GM21526 (cell line): ENCODE data around the gene DOK3.

ENCODE experiments used
- ATAC-seq: cut with Tn5 transposase; IDR thresholded peaks from one replicate; pipeline ENCODE4 v1.9.1; 2021; ENCODE audit warnings: moderate library complexity; ENCODE audit not compliant: unreplicated experiment, low FRiP score

DOK3 gene

DNA sequence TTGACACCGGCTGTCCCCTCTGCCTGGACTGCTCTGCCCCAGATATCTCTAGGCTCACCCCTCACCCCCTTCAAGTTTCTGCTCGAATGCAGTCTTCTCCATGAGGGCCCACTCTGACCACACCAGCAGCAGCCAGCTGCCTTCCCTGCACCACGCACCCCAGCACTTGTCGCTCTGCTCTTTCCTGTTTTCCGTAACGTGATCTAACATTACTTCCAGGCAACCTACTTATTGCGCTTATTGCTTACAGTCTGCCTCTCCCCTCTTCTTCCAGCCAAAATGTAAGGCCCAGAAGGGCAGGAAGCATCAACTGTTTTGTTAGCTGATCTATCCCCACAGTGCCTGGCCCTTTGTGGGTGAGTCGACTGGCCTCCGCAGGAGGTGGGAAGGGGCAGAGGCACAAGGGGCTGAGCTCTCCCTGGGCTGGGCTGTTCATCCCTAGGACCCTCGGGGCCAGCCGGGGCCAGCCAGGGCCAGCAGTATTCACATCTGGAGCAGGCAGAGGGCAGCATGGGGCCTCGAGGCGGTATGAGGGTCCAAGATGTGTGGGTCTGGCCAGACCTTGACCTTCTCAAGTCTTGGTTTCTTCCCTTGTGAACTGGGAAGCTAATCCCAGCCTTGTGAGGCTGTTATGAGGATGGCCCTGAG lies 24.6 kb downstream of the DOK3 start:
- no peak for ATAC-seq

DNA sequence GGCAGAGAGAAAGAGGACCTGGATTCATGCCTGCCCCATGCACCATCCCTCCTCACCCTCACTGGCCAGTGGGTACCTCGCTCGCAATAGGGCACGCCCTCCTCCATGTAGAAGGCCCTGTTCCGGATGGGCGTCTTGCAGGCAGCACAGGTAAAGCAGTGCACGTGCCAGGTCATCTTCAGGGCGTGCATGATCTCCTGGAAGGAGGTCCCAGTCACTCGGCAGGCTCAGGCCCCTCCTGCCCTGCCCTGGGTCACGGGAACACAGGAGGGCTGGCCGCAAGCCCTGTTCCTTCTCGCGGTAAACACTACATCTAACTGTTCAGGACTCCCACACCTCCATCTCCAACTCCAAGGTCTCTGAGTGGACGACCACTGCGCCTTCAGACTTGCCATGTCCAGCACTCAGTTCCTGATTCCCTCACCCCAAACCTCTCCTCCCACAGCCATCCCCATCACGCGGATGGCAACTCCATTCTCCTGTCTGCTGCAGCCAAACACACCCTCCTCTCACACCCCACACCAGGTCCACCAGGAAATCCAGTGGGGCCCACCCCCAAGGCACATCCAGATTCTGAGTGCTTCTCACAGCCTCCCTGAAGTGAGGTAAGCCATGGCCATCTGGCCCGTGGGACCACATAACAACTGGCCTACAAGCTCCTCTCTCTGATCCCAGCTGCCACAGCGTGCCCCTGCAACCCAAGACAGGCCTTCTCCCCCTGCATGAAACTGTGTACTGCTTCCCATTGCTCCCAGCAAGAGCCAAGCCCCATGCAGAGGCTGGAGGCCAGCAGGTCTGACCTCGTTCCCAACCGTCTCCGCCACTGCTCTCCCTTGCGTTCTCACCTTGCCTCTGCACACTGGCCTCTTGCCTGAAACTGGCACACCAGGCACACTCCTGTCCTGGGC lies 25.4 kb downstream of the DOK3 start:
- no peak for ATAC-seq

DNA sequence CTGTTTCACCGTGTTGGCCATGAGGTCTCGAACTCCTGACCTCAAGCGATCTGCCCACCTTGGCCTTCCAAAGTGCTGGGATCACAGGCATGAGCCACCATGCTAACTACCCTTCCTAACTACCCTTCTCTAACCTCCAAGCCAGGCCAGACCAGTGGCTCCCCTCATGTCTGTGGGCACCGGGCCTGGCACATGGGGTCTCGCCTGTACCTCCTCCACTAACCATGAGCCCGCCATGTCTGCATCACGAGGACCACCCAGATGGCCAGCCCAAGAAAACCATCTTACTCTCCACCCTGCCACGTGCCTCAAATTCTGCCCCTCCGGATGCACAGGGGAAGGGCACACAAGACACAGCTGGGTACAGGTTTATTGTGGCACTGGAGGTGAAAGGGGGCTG lies 26.6 kb downstream of the DOK3 start:
- ATAC-seq, result no peak

DNA sequence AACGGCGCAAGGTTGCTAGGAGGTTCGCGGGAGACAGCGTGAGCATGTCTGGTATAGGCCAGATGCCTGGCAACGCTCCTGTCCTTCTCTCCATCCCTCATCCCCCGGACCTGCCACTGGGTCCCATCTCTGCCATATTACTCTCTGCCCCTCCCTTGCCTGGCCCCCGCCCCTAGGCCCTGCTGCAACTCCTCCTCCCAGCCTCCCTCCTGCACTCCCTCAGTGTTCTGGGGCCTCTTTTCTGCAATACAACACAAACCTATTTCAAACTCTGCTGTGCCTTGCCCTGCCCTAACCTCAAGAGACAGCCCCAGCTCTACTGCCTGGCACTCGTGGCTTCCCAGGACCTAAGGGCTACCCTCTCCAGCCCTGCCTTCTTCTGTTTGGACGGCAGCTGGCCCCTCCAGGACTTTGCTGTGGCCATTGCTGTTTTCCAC lies 27.2 kb downstream of the DOK3 start:
- ATAC-seq, result no peak

DNA sequence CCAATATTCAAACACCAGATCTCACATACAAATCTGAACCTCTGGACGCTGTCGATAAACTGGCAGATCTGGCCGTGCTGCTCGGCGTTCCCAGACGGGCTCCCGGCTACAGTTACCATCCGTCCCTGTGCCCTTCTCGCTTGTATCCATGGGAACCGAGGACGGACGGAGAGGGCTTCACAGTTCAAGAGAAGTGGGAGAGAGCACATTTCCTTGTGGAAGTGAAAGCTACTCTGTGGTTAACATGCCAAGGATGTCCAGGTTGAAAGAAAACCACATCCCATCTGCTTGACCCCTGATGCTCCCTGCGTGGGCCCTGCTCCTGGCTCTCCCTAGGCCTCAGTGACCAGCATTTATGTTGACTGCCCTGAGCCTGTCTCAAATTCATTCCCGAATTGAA lies 29.9 kb downstream of the DOK3 start:
- ATAC-seq, result no peak

DNA sequence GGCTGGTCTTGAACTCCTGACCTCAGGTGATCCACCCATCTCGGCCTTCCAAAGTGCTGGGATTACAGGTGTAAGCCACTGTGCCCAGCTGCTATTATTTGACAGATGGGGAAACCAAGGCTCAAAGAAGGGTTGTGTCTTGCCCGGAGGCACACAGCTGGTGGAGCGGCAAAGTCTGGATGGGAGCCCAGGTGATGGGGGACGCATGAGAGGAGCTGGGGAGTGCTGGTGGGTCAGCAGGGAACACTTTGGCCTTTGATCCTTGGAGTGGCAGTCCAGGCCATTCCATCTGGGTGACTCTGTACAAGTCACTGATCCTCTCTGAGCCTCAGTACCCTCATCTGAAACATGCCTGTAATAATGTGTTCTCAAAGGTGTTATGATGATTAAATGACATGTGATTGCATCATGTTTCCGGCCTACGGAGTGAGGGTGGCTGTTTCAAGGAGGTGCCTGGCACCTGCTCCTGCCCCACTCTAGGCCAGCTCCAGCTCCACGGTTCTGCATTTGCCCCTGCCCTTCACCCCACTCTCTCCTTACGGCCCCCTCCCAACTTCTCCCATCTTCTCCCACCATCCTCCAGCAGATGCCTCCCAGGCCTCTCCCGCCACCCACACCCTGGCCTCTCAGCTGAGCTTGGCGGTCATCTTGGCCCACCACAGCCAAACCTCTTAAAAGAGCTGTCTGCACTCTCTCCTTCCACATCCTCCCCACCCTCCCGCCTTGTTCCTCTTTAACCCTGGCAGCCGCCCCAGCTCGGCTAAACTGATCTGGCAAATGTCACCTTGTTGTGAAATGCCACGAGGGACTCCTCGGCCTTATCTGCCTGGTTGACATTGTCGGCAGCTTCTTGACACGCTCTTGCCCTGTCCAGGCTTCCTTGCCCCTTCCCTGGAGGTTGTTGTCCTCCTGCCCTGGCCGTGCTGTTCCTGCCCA lies 30.6 kb downstream of the DOK3 start:
- no peak for ATAC-seq

DNA sequence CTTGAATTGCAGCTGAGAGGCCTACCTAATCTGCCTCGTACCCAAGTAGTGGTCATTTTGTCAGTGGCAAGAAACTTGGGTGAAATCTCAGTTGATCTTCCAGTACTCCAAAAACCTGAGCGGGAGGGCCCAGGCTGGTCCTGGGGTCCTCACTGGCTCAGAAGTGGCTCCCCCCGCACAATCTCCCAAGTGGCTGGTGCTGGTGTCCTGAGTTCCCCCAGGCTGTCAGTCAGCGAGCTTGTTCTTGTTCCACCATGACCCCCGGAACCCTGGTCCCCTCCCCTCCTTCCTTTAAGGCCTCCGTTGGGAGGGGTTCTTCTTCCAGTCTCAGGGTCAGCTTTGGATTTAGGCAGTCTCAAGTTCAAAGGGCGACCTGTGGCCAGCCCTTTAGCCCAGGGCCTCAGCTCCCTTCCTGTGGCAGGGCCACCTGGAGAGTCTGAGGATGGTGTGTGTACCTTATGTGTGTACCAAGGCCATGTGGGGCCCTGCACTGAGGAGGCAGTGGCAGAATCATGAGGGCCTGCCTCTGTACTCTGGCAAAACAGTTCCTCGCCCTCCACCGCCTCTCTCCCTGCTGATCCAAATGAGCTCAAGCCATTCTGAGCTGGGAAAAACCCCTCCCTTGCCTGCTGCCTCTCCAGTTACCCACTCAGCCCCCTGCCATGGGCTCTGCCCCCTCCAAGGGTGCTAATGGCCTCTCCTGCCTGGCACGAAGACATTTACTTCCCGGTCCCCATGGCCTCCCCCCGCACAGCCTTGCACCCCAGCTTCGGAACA lies 31.7 kb downstream of the DOK3 start:
- no peak for ATAC-seq

DNA sequence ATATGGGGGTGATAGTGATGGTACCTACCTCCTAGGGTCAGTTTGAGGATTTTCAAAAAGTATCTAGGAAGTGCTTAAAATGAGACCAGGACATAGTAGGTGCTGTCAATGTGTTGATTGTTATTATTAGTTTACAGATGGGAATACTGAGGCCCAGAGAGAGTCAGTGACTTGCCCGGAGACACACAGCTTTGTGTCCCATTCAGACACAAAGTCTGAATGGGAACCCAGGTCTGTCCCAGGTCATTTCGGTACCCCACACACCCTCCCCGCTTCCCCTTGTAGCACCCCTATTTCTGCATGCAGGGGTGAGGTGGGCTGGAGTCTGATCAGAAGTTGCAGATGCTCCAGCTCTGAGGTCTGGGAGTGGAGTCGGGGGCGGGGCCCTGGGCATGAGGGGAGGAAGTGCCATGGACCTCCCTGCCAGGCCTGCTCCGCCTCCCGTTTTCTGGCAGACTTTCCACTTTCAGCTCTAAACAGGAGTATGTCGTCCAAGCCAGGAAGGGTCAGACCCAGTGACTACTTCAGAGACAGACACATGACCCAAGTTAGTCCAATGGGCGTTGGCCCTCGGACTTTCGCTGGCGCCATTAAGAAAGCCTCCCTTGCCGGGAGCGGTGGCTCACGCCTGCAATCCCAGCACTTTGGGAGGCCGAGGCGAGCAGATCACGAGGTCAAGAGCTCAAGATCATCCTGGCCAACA lies 32.9 kb downstream of the DOK3 start:
- ATAC-seq, result no peak

DNA sequence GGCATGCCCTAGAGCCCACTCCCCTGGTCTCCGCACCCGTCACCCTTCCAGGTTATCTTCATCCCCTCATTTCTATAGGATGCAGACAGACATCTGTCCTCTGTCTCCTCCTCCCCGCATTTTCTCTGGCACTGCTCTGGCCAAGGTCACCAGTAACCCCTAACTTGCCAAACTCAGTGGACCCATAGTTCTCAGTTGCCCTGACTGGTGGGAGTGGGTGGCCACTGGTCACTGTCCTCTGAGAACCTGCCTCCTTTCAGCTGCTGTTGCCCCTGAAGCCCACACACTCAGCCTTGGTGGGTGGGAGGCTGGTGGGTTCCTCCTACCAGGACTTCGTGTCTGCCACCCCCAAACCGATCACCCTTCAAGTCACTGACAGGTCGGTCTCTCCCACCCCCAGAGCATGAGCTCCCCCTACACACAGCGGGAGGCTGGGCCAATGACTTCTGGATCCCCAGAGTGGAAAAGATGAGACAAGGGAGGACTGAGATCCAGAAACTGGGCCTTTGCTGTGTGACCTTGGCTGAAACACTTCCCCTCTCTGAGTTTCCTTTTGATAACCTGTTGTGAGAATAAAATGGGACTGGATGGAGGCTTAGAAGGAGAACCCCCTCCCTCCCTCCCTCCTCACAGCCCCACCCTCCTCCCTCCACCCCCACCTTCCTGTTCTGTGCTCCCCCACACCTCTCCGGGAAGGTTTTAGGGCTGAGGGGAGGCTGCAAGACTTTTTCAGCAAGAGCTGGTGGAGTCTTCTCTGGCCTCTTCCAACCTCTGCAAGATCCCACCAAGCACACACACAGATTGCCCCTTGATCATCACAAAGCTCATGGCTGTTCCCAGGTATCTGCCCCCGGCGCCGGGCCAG lies 33.8 kb downstream of the DOK3 start:
- no peak for ATAC-seq

DNA sequence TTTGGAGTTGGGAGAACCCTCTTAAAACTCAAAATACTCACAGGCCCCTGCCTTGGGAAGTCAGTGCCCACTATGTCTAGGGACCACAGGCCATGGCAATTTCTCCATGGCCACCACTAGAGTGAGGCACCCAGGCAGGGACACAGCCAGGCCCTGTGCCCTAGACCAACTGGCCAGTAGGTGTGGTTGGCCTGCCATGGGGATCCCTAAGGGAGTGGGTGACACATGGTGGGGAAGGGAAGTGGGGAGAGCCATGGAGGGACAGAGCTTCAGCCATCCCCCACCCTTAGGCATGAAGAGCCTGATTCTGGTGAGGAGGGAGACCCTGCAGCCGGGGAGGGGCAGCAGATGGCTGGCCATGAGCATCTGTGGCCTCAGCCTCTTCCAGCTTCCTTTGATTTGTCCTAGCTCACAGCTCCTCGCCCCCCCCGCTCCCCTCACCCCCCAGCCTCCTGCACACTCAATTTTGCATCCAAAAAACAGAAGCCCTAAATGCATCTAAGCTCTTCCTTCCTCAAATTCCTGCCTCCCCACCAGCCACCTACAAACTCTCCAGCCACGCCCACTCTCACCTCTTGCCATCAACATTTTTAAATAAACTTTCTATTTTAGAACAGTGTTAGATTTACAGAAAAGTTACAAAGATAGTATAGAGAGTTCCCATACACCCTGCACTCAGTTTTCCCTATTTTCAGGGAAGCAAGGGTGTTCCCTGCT lies 34.6 kb downstream of the DOK3 start:
- no peak for ATAC-seq

DNA sequence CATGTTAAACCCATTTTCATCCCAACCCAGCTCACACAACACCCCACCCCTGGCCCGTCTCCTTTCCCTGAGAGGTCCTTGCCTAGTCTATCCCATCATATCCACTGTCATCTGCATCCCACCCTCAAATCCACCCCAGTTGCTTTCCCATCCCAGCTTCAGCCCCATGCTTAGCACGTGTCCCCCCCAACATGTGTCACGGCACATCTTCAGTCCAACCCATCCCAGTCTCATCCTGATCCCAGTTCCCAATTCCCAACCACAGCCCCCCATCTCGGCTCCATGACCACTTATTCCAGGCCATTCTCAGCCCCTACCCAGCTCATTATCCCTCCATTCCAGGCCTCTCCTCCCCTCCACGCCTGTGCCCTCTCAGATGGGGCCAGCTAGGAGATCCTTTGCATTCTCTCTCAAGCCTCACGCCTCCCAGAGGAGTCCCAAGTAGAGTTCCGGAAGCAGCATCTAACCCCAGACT lies 35.6 kb downstream of the DOK3 start:
- no peak for ATAC-seq

DNA sequence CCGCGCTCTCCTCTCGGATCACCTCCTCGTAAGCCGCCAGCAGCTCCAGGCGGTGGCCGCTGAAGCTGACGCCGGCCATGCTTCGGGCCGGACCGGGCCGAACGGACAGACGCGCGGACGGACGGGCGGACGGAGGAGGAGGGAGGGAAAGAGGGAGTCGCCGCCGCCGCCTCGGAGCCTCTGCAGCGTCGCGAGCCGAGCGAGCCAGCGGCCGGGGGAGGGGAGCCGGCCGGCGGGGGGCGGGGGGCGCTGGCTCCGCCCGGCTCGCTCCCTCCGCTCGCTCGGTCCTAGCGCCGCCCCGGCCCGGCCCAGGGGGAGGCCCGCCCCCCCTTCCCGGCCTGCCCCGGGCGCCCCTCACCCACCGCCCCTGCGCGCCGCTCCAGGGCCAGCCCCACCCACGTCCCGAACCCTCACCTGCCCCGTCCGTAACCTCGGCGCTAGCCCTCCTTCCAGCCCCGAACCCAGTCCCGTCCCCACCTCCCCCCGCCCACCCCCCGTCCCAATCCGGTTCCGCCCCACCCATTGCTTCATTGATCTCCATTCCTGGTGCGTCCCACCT lies 36.1 kb downstream of the DOK3 start, which contains the start of gene DBN1:
DBN1 (minus strand) TSS at position 192 of the 559 bp plus-strand sequence; CDS start at position 79, 113 bp downstream.
- no peak for ATAC-seq

DNA sequence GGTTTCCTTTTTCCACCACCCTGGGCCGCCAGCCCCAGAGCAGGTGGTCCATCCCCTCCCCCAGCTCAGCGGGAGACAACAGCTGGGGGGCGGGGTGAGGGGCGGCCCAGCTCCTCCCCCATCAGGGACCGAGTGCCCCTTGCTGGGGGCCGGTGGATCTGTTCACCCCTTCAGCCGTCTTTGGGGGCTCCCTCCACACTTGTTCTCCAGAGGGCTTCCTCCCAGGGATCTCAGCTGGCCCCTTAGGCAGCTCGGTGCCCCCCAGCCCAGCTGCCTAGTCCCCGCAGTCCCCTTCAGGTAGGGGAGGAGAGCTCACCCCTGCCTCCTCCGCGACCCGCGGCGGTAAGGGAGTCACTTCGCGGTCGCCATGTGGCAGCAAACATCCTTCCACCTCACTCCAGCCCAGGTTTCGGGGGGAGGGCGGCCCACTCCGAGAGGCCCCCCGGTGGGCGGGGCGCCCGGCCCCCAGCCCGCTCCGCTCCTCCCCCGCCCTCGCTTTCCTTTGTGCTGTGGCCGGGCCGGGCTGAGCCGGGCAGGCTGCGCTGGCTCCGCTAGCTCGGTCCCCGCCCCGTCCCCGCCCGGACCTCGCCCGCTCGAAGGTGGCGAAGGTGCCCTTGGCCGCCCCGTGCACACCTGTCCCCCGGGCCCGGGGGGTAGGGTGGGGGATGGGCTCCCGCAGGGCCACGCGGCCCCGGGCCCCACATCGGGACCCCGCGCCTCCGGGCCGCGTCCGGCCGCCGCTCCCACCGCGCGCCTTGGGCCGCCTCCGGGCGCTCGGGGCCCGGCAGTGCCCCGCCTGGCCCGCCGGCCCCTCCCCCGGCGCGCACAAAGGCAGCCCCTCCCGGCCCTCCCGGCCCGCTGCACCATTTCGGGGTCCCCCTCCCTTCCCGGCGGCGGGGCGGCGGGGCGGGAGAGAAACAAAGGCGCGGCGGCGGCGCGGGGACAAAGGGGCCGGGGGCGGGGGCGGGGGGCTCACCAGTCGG lies 36.9 kb downstream of the DOK3 start:
- no peak for ATAC-seq

DNA sequence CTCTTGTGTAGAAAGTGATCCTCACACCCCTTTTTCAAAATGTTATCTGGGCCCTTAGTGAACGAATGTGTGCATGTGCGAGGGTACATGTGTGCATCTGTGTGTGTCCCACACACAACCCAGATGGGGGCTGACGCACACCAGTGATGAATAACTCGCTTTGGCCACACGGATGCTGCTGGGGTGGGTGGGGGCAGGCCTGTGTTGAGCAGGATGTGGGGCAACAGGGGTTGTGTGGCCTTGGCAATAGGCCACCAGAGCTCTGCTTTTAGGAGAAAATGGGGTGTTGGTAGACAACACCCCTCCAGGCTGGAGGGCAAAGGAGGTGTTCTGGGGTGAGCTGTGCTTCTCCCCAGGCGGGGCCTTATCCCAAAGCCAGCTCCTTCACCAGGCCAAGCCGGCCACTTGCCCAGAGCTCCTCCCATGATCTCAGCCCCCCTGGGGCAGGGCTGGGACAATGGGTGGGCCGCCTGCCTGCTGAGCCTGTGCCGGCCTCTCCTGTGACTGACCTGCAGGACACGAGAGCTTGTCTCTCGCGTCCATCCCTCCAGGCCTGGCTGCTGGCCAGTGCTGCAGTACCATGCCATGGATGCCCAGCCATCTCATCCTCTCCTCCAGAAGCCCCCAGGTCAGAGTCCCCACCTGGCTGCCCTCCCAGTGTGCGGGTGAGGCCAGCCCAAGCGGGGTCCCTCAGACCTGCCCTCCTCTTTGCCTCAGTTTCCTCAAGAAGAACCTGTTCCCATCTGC lies 37.8 kb downstream of the DOK3 start:
- ATAC-seq, result no peak

DNA sequence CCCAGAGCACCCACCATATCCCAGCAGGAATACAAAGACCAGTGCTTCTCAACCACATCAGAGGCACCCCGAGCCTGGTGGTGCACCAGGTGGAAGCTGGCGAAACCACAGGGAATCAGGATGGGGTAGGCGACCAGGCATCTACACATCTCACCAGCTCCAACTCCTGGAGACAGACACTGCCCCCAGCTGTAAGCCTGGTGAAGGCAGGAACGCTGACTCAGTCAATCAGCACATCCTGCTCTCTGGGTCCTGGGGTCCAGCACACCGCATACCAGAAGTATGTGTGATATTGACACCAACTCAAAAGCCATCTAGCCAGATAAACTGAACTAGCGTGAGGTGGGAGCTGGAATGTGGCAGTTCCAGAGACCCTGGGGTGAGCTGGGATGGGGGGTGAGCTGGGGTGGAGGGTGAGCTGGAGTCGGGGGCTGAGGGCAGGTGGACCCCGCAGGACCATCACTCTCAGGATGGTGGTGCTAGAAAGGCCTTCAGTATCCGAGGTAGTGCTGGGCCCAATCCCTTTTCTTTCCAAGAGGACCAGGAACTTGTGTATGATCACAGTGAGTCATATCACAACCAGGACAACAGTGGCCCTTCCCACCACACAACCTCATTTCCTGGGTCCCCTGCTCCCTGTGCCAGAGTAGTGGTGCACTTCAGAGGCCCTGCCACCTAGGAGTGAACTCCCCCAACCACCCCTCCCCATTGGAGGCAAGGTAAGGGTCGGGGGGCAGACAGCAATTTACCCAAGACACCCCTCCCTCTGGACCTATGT lies 38.7 kb downstream of the DOK3 start:
- ATAC-seq, result no peak
